H1 (cell line): ENCODE measurements around the gene ACACB.

Experiments
- CREB1 ChIP-seq: IDR thresholded peaks from 2 replicates; pipeline ENCODE4 v1.6.1; 2012; ENCODE audit warnings: inconsistent platforms
- EZH2 ChIP-seq: fragments of 200-600 bp; sonication (generic); IDR thresholded peaks from 2 replicates; pipeline ENCODE4 v1.7.1; 2012; ENCODE audit warnings: low read depth, mild to moderate bottlenecking, moderate library complexity, low read length, inconsistent platforms; ENCODE audit not compliant: severe bottlenecking
- KDM1A ChIP-seq: fragments of 200-600, 300-600 bp; sonication (generic); IDR thresholded peaks from 2 replicates; pipeline ENCODE4 v1.7.1; 2016; ENCODE audit warnings: mild to moderate bottlenecking, low read length, borderline replicate concordance
- POLR2A ChIP-seq, 2 experiments: IDR thresholded peaks; 1 replicate in 1 of 2; 2 replicates in 1 of 2; pipeline ENCODE4 v1.6.1; 2011; ENCODE audit warnings: low read depth in 2 of 2, low read length in 2 of 2, mild to moderate bottlenecking in 2 of 2; ENCODE audit errors: control extremely low read depth in 1 of 2
- POLR2AphosphoS5 ChIP-seq: IDR thresholded peaks from 2 replicates; pipeline ENCODE4 v1.6.1; 2011; ENCODE audit warnings: low read depth, low read length
- RAD21 ChIP-seq, 2 experiments: IDR thresholded peaks in 1 of 2; conservative IDR thresholded peaks in 1 of 2; 2 replicates each; pipeline ENCODE4 v1.6.1; 2011; ENCODE audit warnings: low read depth in 2 of 2, low read length in 2 of 2, improper control_type of control experiment in 1 of 2, inconsistent platforms in 1 of 2, mild to moderate bottlenecking in 1 of 2, moderate library complexity in 1 of 2
- RNF2 ChIP-seq: fragments of 200-900, 300-1000 bp; sonication (generic); IDR thresholded peaks from 2 replicates; pipeline ENCODE4 v1.7.1; 2016; ENCODE audit warnings: borderline replicate concordance, low read depth, mild to moderate bottlenecking, antibody characterized with exemption, low read length; ENCODE audit not compliant: poor library complexity, severe bottlenecking; ENCODE audit errors: missing control alignments
- SIN3A ChIP-seq, 2 experiments: IDR thresholded peaks in 1 of 2; conservative IDR thresholded peaks in 1 of 2; 2 replicates each; pipeline ENCODE4 v1.6.1; 2011 to 2012; ENCODE audit warnings: low read length in 2 of 2, improper control_type of control experiment in 1 of 2, low read depth in 1 of 2, mild to moderate bottlenecking in 1 of 2
- SRF ChIP-seq: IDR thresholded peaks from 2 replicates; pipeline ENCODE4 v1.6.1; 2011; ENCODE audit warnings: mild to moderate bottlenecking, low read depth, low read length, moderate library complexity
- TF ChIP-seq, protein P1 (sequence below): IDR thresholded peaks from 2 replicates; pipeline ENCODE4 v1.6.1; 2011; ENCODE audit warnings: low read depth, mild to moderate bottlenecking, low read length; ENCODE audit not compliant: insufficient read depth
- TF ChIP-seq, protein P2 (sequence below), 3 experiments: IDR thresholded peaks; 1 replicate in 2 of 3; 2 replicates in 1 of 3; pipeline versions ENCODE4 v1.5.1 to v1.6.1; 2011; ENCODE audit warnings: low read length in 3 of 3, mild to moderate bottlenecking in 3 of 3, inconsistent platforms in 2 of 3, low read depth in 1 of 3, moderate library complexity in 1 of 3; ENCODE audit not compliant: insufficient read depth in 1 of 3; ENCODE audit errors: control extremely low read depth in 1 of 3

DNA sequence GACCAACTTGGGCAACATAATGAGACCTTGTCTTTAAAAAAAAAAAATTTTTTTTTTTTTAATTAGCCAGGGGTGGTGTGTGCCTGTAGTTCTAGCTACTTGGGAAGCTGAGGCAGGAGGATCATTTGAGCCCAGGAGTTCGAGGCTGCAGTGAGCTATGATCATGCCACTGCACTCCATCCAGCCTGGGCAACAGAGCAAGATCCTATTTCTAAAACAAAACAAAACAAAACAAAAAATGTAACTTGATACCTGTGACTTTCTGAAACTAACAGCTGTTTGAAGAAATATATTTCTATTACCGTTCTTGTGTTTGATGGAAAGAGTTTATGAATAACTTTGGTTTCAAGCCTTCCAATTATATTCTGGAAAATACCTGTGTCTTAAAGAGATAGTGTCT is 1.7 kb upstream of the ACACB start:
- TF ChIP-seq, protein P1, sequence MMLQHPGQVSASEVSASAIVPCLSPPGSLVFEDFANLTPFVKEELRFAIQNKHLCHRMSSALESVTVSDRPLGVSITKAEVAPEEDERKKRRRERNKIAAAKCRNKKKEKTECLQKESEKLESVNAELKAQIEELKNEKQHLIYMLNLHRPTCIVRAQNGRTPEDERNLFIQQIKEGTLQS = no peak
- TF ChIP-seq, protein P2, sequence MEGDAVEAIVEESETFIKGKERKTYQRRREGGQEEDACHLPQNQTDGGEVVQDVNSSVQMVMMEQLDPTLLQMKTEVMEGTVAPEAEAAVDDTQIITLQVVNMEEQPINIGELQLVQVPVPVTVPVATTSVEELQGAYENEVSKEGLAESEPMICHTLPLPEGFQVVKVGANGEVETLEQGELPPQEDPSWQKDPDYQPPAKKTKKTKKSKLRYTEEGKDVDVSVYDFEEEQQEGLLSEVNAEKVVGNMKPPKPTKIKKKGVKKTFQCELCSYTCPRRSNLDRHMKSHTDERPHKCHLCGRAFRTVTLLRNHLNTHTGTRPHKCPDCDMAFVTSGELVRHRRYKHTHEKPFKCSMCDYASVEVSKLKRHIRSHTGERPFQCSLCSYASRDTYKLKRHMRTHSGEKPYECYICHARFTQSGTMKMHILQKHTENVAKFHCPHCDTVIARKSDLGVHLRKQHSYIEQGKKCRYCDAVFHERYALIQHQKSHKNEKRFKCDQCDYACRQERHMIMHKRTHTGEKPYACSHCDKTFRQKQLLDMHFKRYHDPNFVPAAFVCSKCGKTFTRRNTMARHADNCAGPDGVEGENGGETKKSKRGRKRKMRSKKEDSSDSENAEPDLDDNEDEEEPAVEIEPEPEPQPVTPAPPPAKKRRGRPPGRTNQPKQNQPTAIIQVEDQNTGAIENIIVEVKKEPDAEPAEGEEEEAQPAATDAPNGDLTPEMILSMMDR (IDR thresholded peaks at IDR 0.05; ENCODE audit: control extremely low read depth in 1 of 3, insufficient read depth in 1 of 3, low read depth in 1 of 3, low read length in 3 of 3) = no peak
- no peak for TF ChIP-seq CREB1
- no peak for TF ChIP-seq SRF
- no peak for TF ChIP-seq POLR2A (IDR thresholded peaks at IDR 0.05; ENCODE audit: control extremely low read depth in 1 of 2, low read depth in 2 of 2, low read length in 2 of 2)
- TF ChIP-seq RAD21 (IDR thresholded peaks at IDR 0.05 in 1 of 2, conservative IDR thresholded peaks at IDR 0.05 in 1 of 2; ENCODE audit: low read depth in 2 of 2, low read length in 2 of 2) = no peak
- no peak for TF ChIP-seq SIN3A (conservative IDR thresholded peaks at IDR 0.05 in 1 of 2, IDR thresholded peaks at IDR 0.05 in 1 of 2; ENCODE audit: low read depth in 1 of 2, low read length in 2 of 2)
- no peak for TF ChIP-seq POLR2AphosphoS5
- TF ChIP-seq RNF2 = no peak
- TF ChIP-seq KDM1A = no peak
- no peak for TF ChIP-seq EZH2
